Activated B cell treated with CpG ODN at 0.5 μM for 24 hours (primary cell): ENCODE measurements around the gene XRCC2. TPM values are rescaled to one million over a fixed set of nuclear protein-coding genes. Genes with fewer than 3 reads are reported as not detected.
"Not testable (repeated sequence)": the region's sequence is repeated elsewhere in the genome, so short reads cannot be mapped to it uniquely, and the experiment has no call there.

Experiments
- ATAC-seq: fragments of 200-7000 bp; cut with Tn5 transposase; one replicate; pipeline ENCODE4 v1.10.0; 2021; ENCODE audit warnings: low read depth, mild to moderate bottlenecking, moderate library complexity
- CTCF ChIA-PET: fragments of 350-600 bp; sonication (Branson Sonifier 250); formaldehyde crosslinking; loops from one replicate; lab custom pipeline; 2021; ENCODE audit warnings: antibody characterized with exemption; lab: Charles Lee
- POLR2A ChIA-PET: fragments of 350-600 bp; sonication (Branson Sonifier 250); formaldehyde crosslinking; loops from one replicate; lab custom pipeline; 2021; ENCODE audit warnings: antibody characterized with exemption; lab: Charles Lee
- DNase-seq: peaks from one replicate; pipeline ENCODE4 v3.0.0; 2022
- H3K27ac Mint-ChIP-seq: one replicate; pipeline ENCODE4 v1.8.0; 2020; ENCODE audit warnings: mixed read lengths
- H3K27me3 Mint-ChIP-seq: one replicate; pipeline ENCODE4 v1.8.0; 2021; ENCODE audit warnings: mixed read lengths
- H3K36me3 Mint-ChIP-seq: one replicate; pipeline ENCODE4 v1.8.0; 2021; ENCODE audit warnings: low read depth, mixed read lengths
- H3K4me1 Mint-ChIP-seq: one replicate; pipeline ENCODE4 v1.8.0; 2021; ENCODE audit warnings: mixed read lengths
- H3K4me3 Mint-ChIP-seq: one replicate; pipeline ENCODE4 v1.8.0; 2020; ENCODE audit warnings: mild to moderate bottlenecking, mixed read lengths
- H3K9me3 Mint-ChIP-seq: one replicate; pipeline ENCODE4 v1.8.0; 2020; ENCODE audit warnings: mixed read lengths
- CTCF ChIP-seq: fragments of 200-600 bp; IDR thresholded peaks from one replicate; pipeline ENCODE4 v1.8.0; 2022; ENCODE audit warnings: antibody characterized with exemption, mild to moderate bottlenecking
- intact Hi-C: fragments of 100-400 bp; cut with micrococcal nuclease; formaldehyde crosslinking; loops from one replicate; pipeline ENCODE4 v1.15.1; 2024
- total RNA-seq: library from RNA; stranded (reverse); gene quantifications from 2 replicates; pipeline ENCODE4 v1.2.3, GENCODE V29; 2022

Gene XRCC2
- total RNA-seq, result 1.7 and 2.3 TPM in 2 replicates

- no peaks in the 10 kb centered on the region for H3K27me3 Mint-ChIP-seq
- no peaks in the 10 kb centered on the region for H3K9me3 Mint-ChIP-seq
- ChIA-PET POLR2A (interaction anchor here (0.6 kb wide), 1 partner anchor 16 kb away, joined by 3 read pairs; no protein-coding TSS in a partner anchor), CTCF (no interaction called here)
- intact Hi-C loops, result loop anchor here (1.0 to 10.0 kb wide), 11 partner anchors 83 to 1449 kb away; partner anchors contain the start of genes ABCF2, ACTR3B, GALNT11 and KMT2C
- H3K36me3 Mint-ChIP-seq, result peaks cover 3% of the 10 kb centered on the region
- peak within 1 kb of the TSS; percentile 94 for H3K4me3 Mint-ChIP-seq
- H3K27ac Mint-ChIP-seq, result peak within 1 kb of the TSS; percentile 93
- no peak for TF ChIP-seq CTCF
- peak; percentile 94 for ATAC-seq
- DNase-seq, result peak; percentile 99
- H3K4me1 Mint-ChIP-seq, result peaks cover 11% of the 10 kb centered on the region
These were observed at the start of gene XRCC2 for GRCh38 chr7:152675759-152676636. XRCC2 (minus strand) TSS chr7:152676141; CDS start chr7:152676079, 62 bp downstream.

GRCh38 chr7:152723364-152723763 is 47.4 kb upstream of the XRCC2 start:
- H3K4me3 Mint-ChIP-seq, result no peak overlapping the region
- intact Hi-C loops, result no loop called here
- ChIA-PET CTCF (no interaction called here), POLR2A (interaction anchor here (0.7 kb wide), 1 partner anchor 24 kb away, joined by 4 read pairs; no protein-coding TSS in a partner anchor)
- DNase-seq, result no peak
- no peaks in the 10 kb centered on the region for H3K36me3 Mint-ChIP-seq
- H3K9me3 Mint-ChIP-seq, result no peaks in the 10 kb centered on the region
- H3K4me1 Mint-ChIP-seq, result no peaks in the 10 kb centered on the region
- no peak for ATAC-seq
- no peak for TF ChIP-seq CTCF
- no peak overlapping the region for H3K27ac Mint-ChIP-seq
- no peaks in the 10 kb centered on the region for H3K27me3 Mint-ChIP-seq

GRCh38 chr7:152712412-152713042 is 36.6 kb upstream of the XRCC2 start:
- H3K36me3 Mint-ChIP-seq, H3K4me3 Mint-ChIP-seq, DNase-seq, H3K9me3 Mint-ChIP-seq, POLR2A ChIA-PET, ATAC-seq, H3K27ac Mint-ChIP-seq, H3K4me1 Mint-ChIP-seq, intact Hi-C loops, H3K27me3 Mint-ChIP-seq: not testable (repeated sequence)
- CTCF ChIA-PET, result interaction anchor here (0.6 kb wide), 1 partner anchor 13 kb away, joined by 4 read pairs; no protein-coding TSS in a partner anchor

GRCh38 chr7:152711444-152711944 is 35.6 kb upstream of the XRCC2 start:
- ChIA-PET POLR2A (no interaction called here), CTCF (no interaction called here)
- H3K27me3 Mint-ChIP-seq, result no peaks in the 10 kb centered on the region
- H3K4me1 Mint-ChIP-seq, result peaks cover 3% of the 10 kb centered on the region
- no peak for DNase-seq
- ATAC-seq, result no peak
- intact Hi-C loops, result no loop called here
- H3K9me3 Mint-ChIP-seq, result no peaks in the 10 kb centered on the region
- H3K36me3 Mint-ChIP-seq, result no peaks in the 10 kb centered on the region
- H3K4me3 Mint-ChIP-seq, result no peak overlapping the region
- no peak for TF ChIP-seq CTCF
- H3K27ac Mint-ChIP-seq, result no peak overlapping the region

GRCh38 chr7:152710153-152710442 is 34.2 kb upstream of the XRCC2 start:
- no peak for ATAC-seq
- no peak for TF ChIP-seq CTCF
- H3K36me3 Mint-ChIP-seq, result no peaks in the 10 kb centered on the region
- intact Hi-C loops, result no loop called here
- DNase-seq, result no peak
- ChIA-PET POLR2A (no interaction called here), CTCF (interaction anchor here (0.5 to 1.2 kb wide), 2 partner anchors 373 to 375 kb away, joined by 3 read pairs; no protein-coding TSS in a partner anchor)
- H3K9me3 Mint-ChIP-seq, result peaks cover 3% of the 10 kb centered on the region
- peaks cover 3% of the 10 kb centered on the region for H3K4me1 Mint-ChIP-seq
- H3K27me3 Mint-ChIP-seq, result no peaks in the 10 kb centered on the region
- no peak overlapping the region for H3K4me3 Mint-ChIP-seq
- H3K27ac Mint-ChIP-seq, result no peak overlapping the region
